Measurements from ENCODE around the gene ZBTB7A.

- TF ChIP-seq MAX (IDR thresholded peaks at IDR 0.05) (peak; percentile 25; the same call in 1 of the 2 replicates), TAF1 (IDR thresholded peaks at IDR 0.05; ENCODE audit: low read depth) (peak; percentile 40; the same call in 1 of the 2 replicates), REST (IDR thresholded peaks at IDR 0.05; ENCODE audit: low read depth) (no peak), EP300 (IDR thresholded peaks at IDR 0.05; ENCODE audit: borderline replicate concordance) (no peak), RAD21 (IDR thresholded peaks at IDR 0.05; ENCODE audit: low read depth) (no peak), FOXM1 (IDR thresholded peaks at IDR 0.05; ENCODE audit: borderline replicate concordance, low read depth) (no peak)
Measured at GRCh38 chr19:4066682-4067395, at the start of gene ZBTB7A.
